Effector memory CD8-positive, alpha-beta T cell (primary cell): ENCODE results near the gene NEK9.
A peak's percentile ranks its signal among the peaks of the same experiment; 100 is the strongest.

Source experiments
- ATAC-seq: fragments of 150-1000 bp; cut with Tn5 transposase; replicated peaks from 2 replicates; pipeline ENCODE4 v1.10.0; 2021; ENCODE audit warnings: mild to moderate bottlenecking, moderate library complexity
- DNase-seq, 3 experiments: peaks; one replicate each; pipeline ENCODE4 v3.0.0; 2021
- H3K27ac Mint-ChIP-seq, 2 donors: one replicate each; pipeline ENCODE4 v1.8.0; 2022; ENCODE audit warnings: mild to moderate bottlenecking in 2 of 2, mixed read lengths in 2 of 2, moderate library complexity in 2 of 2
- H3K27me3 Mint-ChIP-seq, 2 donors: one replicate each; pipeline ENCODE4 v1.8.0; 2022; ENCODE audit warnings: mixed read lengths in 2 of 2
- H3K36me3 Mint-ChIP-seq: one replicate; pipeline ENCODE4 v1.8.0; 2022; ENCODE audit warnings: mild to moderate bottlenecking, moderate library complexity, mixed read lengths; ENCODE audit not compliant: insufficient read depth
- H3K4me1 Mint-ChIP-seq, 2 donors: one replicate each; pipeline ENCODE4 v1.8.0; 2022; ENCODE audit warnings: low read depth in 2 of 2, mixed read lengths in 2 of 2
- H3K4me3 Mint-ChIP-seq, 2 donors: one replicate each; pipeline ENCODE4 v1.8.0; 2022; ENCODE audit warnings: mild to moderate bottlenecking in 2 of 2, mixed read lengths in 2 of 2, moderate library complexity in 2 of 2
- H3K9me3 Mint-ChIP-seq, 2 donors: one replicate each; pipeline ENCODE4 v1.8.0; 2022; ENCODE audit warnings: mixed read lengths in 2 of 2

Gene NEK9

GRCh38 chr14:75119056-75119455 lies 7.8 kb downstream of the NEK9 start:
- Mint-ChIP-seq H3K27ac (no peak overlapping the region), H3K4me3 (no peak overlapping the region), H3K4me1 (peaks cover 3 to 14% of the 10 kb centered on the region in 2 donors), H3K27me3 (no peaks in the 10 kb centered on the region), H3K9me3 (no peaks in the 10 kb centered on the region), H3K36me3 (peaks cover 23% of the 10 kb centered on the region)
- ATAC-seq = no peak
- no peak for DNase-seq

GRCh38 chr14:75113932-75114539 lies 12.8 kb downstream of the NEK9 start:
- ATAC-seq = peak; percentile 68
- Mint-ChIP-seq H3K27ac (peak overlapping the region; percentile 16 to 51), H3K4me3 (no peak overlapping the region), H3K9me3 (no peaks in the 10 kb centered on the region), H3K27me3 (no peaks in the 10 kb centered on the region), H3K4me1 (peaks cover 0 to 13% of the 10 kb centered on the region in 2 donors), H3K36me3 (peaks cover 64% of the 10 kb centered on the region)
- no peak for DNase-seq

- no peaks in the 10 kb centered on the region for H3K9me3 Mint-ChIP-seq
- ATAC-seq (no peak), DNase-seq (no peak)
- H3K27ac Mint-ChIP-seq = no peak overlapping the region
- H3K36me3 Mint-ChIP-seq = peaks cover 75% of the 10 kb centered on the region
- peaks cover 0 to 10% of the 10 kb centered on the region in 2 donors for H3K4me1 Mint-ChIP-seq
- no peak overlapping the region for H3K4me3 Mint-ChIP-seq
- no peaks in the 10 kb centered on the region for H3K27me3 Mint-ChIP-seq
These were observed 17.0 kb downstream of the NEK9 start for GRCh38 chr14:75109877-75110276.

GRCh38 chr14:75107186-75107585 lies 19.7 kb downstream of the NEK9 start:
- Mint-ChIP-seq H3K36me3 (peaks cover 66% of the 10 kb centered on the region), H3K27me3 (no peaks in the 10 kb centered on the region), H3K9me3 (no peaks in the 10 kb centered on the region), H3K27ac (no peak overlapping the region), H3K4me1 (no peaks in the 10 kb centered on the region), H3K4me3 (no peak overlapping the region)
- DNase-seq = no peak
- no peak for ATAC-seq

DNA sequence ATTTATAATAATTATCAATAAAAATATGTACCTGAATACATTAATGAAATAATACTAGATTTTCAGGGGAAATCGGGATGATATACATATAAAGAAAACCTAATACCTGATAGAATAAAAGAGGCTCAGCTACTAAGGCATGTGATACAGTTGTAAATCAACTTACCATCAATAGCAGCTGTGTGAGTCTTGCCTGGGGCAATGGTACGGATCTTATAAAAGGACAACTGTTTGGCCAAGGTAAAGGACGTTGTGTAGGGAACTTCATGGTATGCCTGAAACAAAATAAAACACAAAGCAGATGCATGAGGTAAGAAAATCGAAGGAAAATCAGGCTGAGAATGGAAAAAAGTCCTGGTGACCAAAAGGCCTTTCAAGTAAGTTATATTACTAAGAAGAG lies 25.4 kb downstream of the NEK9 start:
- H3K9me3 Mint-ChIP-seq = no peaks in the 10 kb centered on the region
- H3K27me3 Mint-ChIP-seq = no peaks in the 10 kb centered on the region
- H3K27ac Mint-ChIP-seq = peak overlapping the region in 1 of 2 donors; percentile 15
- peaks cover 57% of the 10 kb centered on the region for H3K36me3 Mint-ChIP-seq
- H3K4me3 Mint-ChIP-seq = no peak overlapping the region
- H3K4me1 Mint-ChIP-seq = peaks cover 7 to 14% of the 10 kb centered on the region in 2 donors
- no peak for ATAC-seq
- no peak for DNase-seq

DNA sequence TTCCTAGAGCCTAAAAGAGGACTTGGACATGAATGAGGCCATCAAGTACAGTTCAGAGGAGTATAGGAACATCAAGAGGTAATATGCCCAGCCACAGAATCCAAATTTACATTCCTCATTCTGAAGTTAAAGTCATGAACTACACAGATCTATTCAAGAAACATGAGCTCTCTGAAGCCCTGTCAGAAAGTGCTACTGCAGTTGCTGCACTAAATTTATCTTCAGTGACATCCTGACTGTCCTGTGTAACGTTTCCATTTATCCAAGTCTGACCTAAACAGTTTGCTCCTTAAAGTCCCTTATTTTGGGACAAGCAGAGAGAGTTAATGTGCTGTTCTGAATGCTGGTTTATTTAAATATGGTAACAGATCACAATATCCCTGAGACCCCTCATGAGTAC lies 28.2 kb downstream of the NEK9 start:
- Mint-ChIP-seq H3K4me3 (no peak overlapping the region), H3K9me3 (no peaks in the 10 kb centered on the region), H3K27me3 (no peaks in the 10 kb centered on the region), H3K27ac (no peak overlapping the region), H3K4me1 (peaks cover 7 to 14% of the 10 kb centered on the region in 2 donors), H3K36me3 (peaks cover 62% of the 10 kb centered on the region)
- DNase-seq = no peak
- ATAC-seq = no peak

- no peak for DNase-seq
- H3K27ac Mint-ChIP-seq = peak overlapping the region in 1 of 2 donors; percentile 3
- H3K4me3 Mint-ChIP-seq = no peak overlapping the region
- no peaks in the 10 kb centered on the region for H3K9me3 Mint-ChIP-seq
- peaks cover 7 to 14% of the 10 kb centered on the region in 2 donors for H3K4me1 Mint-ChIP-seq
- no peak for ATAC-seq
- peaks cover 66% of the 10 kb centered on the region for H3K36me3 Mint-ChIP-seq
- no peaks in the 10 kb centered on the region for H3K27me3 Mint-ChIP-seq
These were observed 28.6 kb downstream of the NEK9 start for GRCh38 chr14:75098212-75098611.

GRCh38 chr14:75096959-75097358 lies 29.9 kb downstream of the NEK9 start:
- Mint-ChIP-seq H3K4me1 (peaks cover 7 to 14% of the 10 kb centered on the region in 2 donors), H3K9me3 (no peaks in the 10 kb centered on the region), H3K27me3 (no peaks in the 10 kb centered on the region), H3K4me3 (no peak overlapping the region), H3K27ac (no peak overlapping the region), H3K36me3 (peaks cover 74% of the 10 kb centered on the region)
- ATAC-seq (no peak), DNase-seq (no peak)

- Mint-ChIP-seq H3K36me3 (peaks cover 83% of the 10 kb centered on the region), H3K4me1 (peaks cover 7 to 14% of the 10 kb centered on the region in 2 donors), H3K27ac (no peak overlapping the region), H3K4me3 (no peak overlapping the region), H3K9me3 (no peaks in the 10 kb centered on the region), H3K27me3 (no peaks in the 10 kb centered on the region)
- ATAC-seq (no peak), DNase-seq (no peak)
These were observed 31.2 kb downstream of the NEK9 start for GRCh38 chr14:75095690-75096089.

- ATAC-seq = no peak
- peaks cover 7 to 14% of the 10 kb centered on the region in 2 donors for H3K4me1 Mint-ChIP-seq
- H3K4me3 Mint-ChIP-seq = no peak overlapping the region
- no peaks in the 10 kb centered on the region for H3K27me3 Mint-ChIP-seq
- no peak for DNase-seq
- no peaks in the 10 kb centered on the region for H3K9me3 Mint-ChIP-seq
- H3K27ac Mint-ChIP-seq = no peak overlapping the region
- peaks cover 83% of the 10 kb centered on the region for H3K36me3 Mint-ChIP-seq
These were observed 32.0 kb downstream of the NEK9 start for GRCh38 chr14:75094896-75095295.

DNA sequence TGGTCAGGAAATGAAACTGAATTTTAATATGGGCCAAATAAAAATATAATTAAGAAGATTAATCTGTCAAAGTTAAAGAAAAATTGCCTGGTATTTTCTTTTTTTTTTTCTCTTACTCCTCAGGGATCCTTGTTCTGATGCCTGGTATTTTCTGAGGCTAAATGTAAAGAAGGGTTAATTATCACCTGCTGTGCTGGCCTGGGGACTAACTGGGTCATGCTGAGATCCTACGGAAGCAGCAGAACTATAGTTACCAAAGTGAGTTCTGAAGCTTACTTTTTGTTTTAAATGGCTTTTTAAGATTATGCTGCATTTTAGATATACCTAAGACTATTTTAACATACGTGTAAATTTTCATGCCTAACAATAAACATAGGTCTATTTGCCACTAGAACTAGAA lies 34.1 kb downstream of the NEK9 start:
- H3K4me3 Mint-ChIP-seq = no peak overlapping the region
- ATAC-seq (no peak), DNase-seq (no peak)
- no peak overlapping the region for H3K27ac Mint-ChIP-seq
- peaks cover 81% of the 10 kb centered on the region for H3K36me3 Mint-ChIP-seq
- no peaks in the 10 kb centered on the region for H3K9me3 Mint-ChIP-seq
- no peaks in the 10 kb centered on the region for H3K27me3 Mint-ChIP-seq
- peaks cover 0 to 5% of the 10 kb centered on the region in 2 donors for H3K4me1 Mint-ChIP-seq

DNA sequence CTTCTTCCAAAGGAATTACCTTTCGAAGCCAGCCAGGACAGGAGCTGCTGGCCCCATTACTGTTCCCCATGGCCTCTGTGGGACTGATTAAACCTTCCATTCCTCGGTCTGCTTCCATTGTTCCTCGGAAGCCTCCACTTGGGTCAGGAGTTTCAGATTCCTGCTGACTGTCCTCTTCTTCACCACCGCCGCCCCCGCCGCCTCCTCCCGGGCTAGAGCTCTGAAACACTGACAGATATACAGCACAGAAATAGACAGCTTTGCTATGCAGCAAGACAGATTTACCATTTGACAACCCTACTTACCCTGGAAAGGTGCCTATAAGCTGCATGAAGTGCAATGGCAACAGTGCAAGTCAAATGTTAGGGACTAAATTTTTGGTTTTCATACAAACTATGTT lies 35.6 kb downstream of the NEK9 start:
- ATAC-seq (no peak), DNase-seq (no peak)
- H3K36me3 Mint-ChIP-seq = peaks cover 84% of the 10 kb centered on the region
- H3K27me3 Mint-ChIP-seq = no peaks in the 10 kb centered on the region
- H3K27ac Mint-ChIP-seq = peak overlapping the region in 1 of 2 donors; percentile 5
- H3K4me3 Mint-ChIP-seq = no peak overlapping the region
- H3K9me3 Mint-ChIP-seq = no peaks in the 10 kb centered on the region
- no peaks in the 10 kb centered on the region for H3K4me1 Mint-ChIP-seq

DNA sequence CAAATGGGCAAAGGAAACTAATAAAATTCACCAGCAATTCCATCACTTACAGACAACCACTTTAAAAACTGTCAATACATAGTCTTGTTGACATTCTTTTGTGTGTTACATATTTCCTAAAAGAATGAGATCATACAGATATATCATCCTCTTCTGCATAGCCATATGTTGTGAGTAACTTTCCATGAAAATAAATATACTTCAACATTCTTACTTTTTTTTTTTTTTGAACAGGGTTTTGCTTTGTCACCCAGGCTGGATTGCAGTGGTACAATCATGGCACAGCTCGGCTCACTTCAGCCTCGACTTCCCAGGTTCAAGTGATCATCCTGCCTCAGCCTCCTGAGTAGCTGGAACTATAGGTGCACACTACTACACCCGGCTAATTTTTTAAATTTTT lies 36.5 kb downstream of the NEK9 start:
- H3K4me3 Mint-ChIP-seq = no peak overlapping the region
- ATAC-seq (no peak), DNase-seq (no peak)
- H3K27ac Mint-ChIP-seq = peak overlapping the region in 1 of 2 donors; percentile 55
- no peaks in the 10 kb centered on the region for H3K4me1 Mint-ChIP-seq
- no peaks in the 10 kb centered on the region for H3K9me3 Mint-ChIP-seq
- H3K36me3 Mint-ChIP-seq = peaks cover 85% of the 10 kb centered on the region
- H3K27me3 Mint-ChIP-seq = no peaks in the 10 kb centered on the region

DNA sequence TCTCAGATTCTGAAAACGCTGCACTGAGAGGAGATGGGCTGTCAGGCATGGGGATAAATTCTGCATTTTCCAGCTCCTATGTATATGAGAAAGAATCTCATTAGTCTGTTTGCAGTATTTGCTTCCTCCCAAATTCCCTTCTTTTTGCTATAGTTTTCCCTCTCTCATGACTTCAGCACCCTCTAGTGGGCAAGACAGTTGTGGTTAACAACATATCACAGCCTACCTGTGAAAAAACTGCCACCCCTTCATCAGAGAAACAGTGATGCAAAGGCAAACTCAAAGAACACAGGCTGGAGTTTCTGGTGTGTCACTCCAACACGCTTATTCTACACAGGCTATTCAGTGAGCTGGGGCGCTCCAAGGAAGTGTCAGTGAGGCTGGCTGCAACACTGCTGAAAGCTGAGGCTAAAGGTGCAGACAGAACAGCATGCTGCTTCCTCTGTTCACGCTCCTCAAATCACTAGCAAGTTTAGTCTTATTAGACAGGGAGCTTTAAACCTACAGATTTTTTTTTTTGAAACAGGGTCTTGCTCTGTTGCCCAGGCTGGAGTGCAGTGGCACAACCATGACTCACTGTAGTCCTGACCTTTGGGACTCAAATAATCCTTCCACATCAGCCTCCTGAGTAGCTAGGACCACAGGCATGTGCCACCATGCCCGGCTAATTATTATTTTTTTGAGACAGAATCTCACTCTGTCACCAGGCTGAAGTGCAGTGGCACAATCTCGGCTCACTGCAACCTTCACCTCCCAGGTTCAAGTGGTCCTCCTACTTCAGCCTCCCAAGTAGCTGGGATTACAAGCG lies 38.1 kb downstream of the NEK9 start:
- Mint-ChIP-seq H3K4me1 (no peaks in the 10 kb centered on the region), H3K4me3 (no peak overlapping the region), H3K27me3 (no peaks in the 10 kb centered on the region), H3K9me3 (no peaks in the 10 kb centered on the region), H3K27ac (peak overlapping the region in 1 of 2 donors; percentile 35), H3K36me3 (peaks cover 85% of the 10 kb centered on the region)
- ATAC-seq = peak; percentile 64
- peak; percentile 44 to 47 (median 45) for DNase-seq
